Activated T-helper 1 cell treated with anti-CD3 and anti-CD28 coated beads, Interleukin-12 subunit alpha, Interleukin-12 subunit beta, Interleukin-2, Interleukin-4 antibody, amounts not matched to agents 30 ng/mL and 10 ng/mL and 1 ng/mL, durations not matched to agents 14 hours and 24 hours and 36 hours (primary cell): Measurements from ENCODE around the gene KCNQ4. TPM values are rescaled to one million over a fixed set of nuclear protein-coding genes. Genes with fewer than 3 reads are reported as not detected.

Experiments used
- DNase-seq: peaks from one replicate; pipeline ENCODE4 v3.0.0; 2021; ENCODE audit warnings: low spot score
- H3K27ac Mint-ChIP-seq: one replicate; pipeline ENCODE4 v1.8.0; 2021; ENCODE audit warnings: mild to moderate bottlenecking, mixed read lengths
- H3K27me3 Mint-ChIP-seq: one replicate; pipeline ENCODE4 v1.8.0; 2022; ENCODE audit warnings: mild to moderate bottlenecking, moderate library complexity, mixed read lengths; ENCODE audit not compliant: insufficient read depth
- H3K36me3 Mint-ChIP-seq: one replicate; pipeline ENCODE4 v1.8.0; 2021; ENCODE audit warnings: low read depth, mixed read lengths
- H3K4me1 Mint-ChIP-seq: one replicate; pipeline ENCODE4 v1.8.0; 2021; ENCODE audit warnings: low read depth, mixed read lengths
- H3K4me3 Mint-ChIP-seq: one replicate; pipeline ENCODE4 v1.8.0; 2021; ENCODE audit warnings: mild to moderate bottlenecking, moderate library complexity, mixed read lengths
- H3K9me3 Mint-ChIP-seq: one replicate; pipeline ENCODE4 v1.8.0; 2021; ENCODE audit warnings: mixed read lengths
- intact Hi-C: fragments of 100-400 bp; cut with micrococcal nuclease; formaldehyde crosslinking; loops from one replicate; pipeline ENCODE4 v1.15.1; 2024
- total RNA-seq: library from RNA; stranded (reverse); gene quantifications from 2 replicates; pipeline ENCODE4 v1.2.3, GENCODE V29; 2022

Gene KCNQ4
- total RNA-seq, 1 donor from 2014 or later, result 0.88 TPM

- intact Hi-C loops, result no loop called here
- no peak for DNase-seq
- Mint-ChIP-seq H3K9me3 (no peaks in the 10 kb centered on the region), H3K4me3 (no peak overlapping the region), H3K27ac (no peak overlapping the region), H3K27me3 (peaks cover 41% of the 10 kb centered on the region), H3K4me1 (peaks cover 6% of the 10 kb centered on the region), H3K36me3 (peaks cover 2% of the 10 kb centered on the region)
These were observed 3.6 kb downstream of the KCNQ4 start for GRCh38 chr1:40786995-40787705.

DNA sequence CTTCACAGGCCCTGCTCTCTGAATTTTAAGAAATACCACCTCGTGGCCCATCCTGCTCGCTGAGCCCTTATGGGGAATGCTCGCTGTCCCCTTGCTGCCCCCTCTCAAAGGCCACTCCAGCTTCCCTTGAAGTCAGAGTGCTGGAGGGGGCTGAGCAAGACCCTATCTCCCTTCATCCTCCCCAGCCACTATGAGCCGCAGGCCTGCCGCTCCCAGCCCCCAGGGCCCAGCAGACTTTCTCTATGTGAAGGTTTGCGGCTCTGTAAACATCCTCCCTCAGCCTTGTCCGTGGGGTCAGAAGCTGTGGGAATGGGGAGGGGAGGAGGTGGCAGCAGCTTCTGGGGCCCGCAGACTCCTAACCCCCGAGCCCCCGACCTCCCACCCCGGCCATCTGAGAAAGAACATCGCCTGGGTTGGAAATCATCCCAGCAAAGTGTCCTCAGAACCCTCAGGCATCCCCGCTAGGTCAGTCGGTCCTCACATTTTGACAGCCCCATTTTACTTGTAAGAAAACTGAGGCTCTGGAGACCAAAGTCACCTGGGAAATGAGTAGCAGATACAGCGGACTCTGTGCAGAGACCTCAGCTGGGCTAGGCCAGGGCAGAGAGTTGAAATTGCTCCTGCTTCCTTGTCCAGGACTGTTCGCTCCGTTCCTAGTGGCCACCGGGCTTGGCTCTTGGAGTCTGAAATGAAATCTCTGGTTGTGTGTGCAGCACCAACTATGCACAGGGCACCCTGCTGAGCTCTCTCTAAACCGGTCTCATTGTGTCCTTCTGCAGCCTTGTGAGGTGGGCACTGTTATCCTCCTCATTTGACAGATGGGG is 4.4 kb downstream of the KCNQ4 start:
- no peak for DNase-seq
- Mint-ChIP-seq H3K4me3 (no peak overlapping the region), H3K27ac (no peak overlapping the region), H3K36me3 (peaks cover 2% of the 10 kb centered on the region), H3K9me3 (no peaks in the 10 kb centered on the region), H3K27me3 (peaks cover 40% of the 10 kb centered on the region), H3K4me1 (peaks cover 5% of the 10 kb centered on the region)
- intact Hi-C loops, result no loop called here

DNA sequence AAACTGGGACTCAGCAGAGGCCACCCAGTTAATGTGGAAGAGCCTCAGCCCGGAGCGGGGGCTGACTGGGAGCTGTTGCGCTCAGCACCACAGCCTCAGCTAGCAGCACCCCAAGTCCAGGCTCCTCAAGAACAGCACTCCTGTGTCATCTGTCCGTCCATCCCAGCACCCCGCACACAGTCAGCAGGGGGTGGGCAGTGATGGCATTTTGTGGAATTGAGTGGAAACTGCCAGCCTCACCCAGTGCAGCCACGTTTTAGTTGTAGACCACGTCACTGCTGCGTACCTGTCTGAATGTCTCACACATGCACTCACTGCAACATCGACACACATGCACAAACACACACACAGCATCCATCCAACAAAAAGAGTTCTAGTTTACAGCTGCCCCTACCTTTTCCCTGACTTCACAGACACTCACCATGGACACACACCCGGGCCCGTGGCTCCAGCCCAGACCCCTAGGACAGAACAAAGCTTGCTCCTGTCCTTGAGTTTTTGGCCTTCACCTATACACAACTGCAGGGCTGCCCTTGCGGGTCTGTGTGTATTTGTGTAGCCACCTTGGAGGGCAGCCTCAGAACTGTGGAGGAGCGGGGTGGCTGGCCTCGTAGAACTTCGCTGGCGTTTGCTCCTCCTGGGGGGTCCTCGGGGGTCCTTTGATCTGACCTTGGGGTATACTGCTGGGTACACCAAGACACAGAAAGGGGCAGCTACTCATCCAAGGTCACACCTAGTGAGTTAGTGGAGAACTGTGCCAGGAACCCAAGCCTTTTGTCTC is 5.2 kb downstream of the KCNQ4 start:
- Mint-ChIP-seq H3K4me3 (no peak overlapping the region), H3K9me3 (no peaks in the 10 kb centered on the region), H3K27me3 (peaks cover 36% of the 10 kb centered on the region), H3K27ac (no peak overlapping the region), H3K4me1 (no peaks in the 10 kb centered on the region), H3K36me3 (peaks cover 2% of the 10 kb centered on the region)
- DNase-seq, result no peak
- intact Hi-C loops, result no loop called here

DNA sequence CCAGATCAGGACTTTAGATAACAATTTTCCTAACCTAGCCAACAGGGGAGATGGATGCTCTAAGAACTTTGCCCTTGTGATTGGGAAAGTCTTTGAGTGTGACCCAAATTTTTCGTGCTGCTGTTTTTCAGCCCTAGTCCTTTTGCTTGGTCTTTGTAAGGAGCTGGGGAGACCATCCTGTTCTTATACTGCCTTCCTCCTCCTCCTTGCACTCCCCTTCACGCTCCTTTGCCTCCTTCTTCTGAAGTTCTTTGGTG is 5.7 kb downstream of the KCNQ4 start:
- H3K4me1 Mint-ChIP-seq, result no peaks in the 10 kb centered on the region
- no peak for DNase-seq
- H3K36me3 Mint-ChIP-seq, result peaks cover 2% of the 10 kb centered on the region
- no peak overlapping the region for H3K4me3 Mint-ChIP-seq
- intact Hi-C loops, result no loop called here
- H3K27me3 Mint-ChIP-seq, result peaks cover 38% of the 10 kb centered on the region
- no peak overlapping the region for H3K27ac Mint-ChIP-seq
- no peaks in the 10 kb centered on the region for H3K9me3 Mint-ChIP-seq

DNA sequence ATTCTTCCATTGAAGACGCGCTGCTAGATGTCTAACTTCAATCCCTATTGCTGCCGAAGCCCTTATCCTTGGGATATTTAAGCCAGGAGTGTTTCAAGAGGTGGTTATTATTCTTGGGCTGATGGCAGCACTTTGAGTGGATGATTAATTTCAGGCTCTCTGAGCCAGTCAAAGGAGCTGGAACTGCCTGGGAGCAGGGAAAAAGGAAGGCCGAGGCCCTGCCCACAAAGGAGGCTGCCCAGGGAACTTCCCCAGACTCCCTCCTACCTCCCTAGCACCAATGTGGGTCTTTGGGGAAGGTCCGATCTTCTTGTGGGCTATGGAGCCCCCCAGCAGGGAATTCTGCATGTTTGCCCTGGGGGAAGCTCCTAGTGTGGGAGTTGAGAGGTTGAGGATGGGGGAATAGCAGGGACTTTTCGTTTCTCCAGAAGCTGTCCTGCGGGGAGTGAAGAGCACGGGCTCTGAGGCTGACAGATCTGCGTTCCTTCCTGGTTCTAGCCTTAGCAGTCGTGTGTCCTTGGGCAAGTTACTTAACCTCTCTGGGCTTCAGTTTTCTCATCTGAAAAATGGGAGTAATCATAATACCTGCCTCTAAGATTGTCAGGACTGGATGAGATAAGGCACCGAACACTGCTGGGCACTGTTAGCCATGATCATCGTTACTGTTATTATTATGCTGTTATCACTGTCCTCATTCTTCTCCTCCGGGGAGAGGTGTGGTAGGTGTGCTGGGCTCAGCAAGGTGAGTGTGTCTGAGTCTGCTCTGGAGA is 6.3 kb downstream of the KCNQ4 start:
- Mint-ChIP-seq H3K9me3 (no peaks in the 10 kb centered on the region), H3K4me1 (no peaks in the 10 kb centered on the region), H3K4me3 (no peak overlapping the region), H3K36me3 (peaks cover 2% of the 10 kb centered on the region), H3K27ac (no peak overlapping the region), H3K27me3 (peaks cover 33% of the 10 kb centered on the region)
- DNase-seq, result no peak
- intact Hi-C loops, result no loop called here

DNA sequence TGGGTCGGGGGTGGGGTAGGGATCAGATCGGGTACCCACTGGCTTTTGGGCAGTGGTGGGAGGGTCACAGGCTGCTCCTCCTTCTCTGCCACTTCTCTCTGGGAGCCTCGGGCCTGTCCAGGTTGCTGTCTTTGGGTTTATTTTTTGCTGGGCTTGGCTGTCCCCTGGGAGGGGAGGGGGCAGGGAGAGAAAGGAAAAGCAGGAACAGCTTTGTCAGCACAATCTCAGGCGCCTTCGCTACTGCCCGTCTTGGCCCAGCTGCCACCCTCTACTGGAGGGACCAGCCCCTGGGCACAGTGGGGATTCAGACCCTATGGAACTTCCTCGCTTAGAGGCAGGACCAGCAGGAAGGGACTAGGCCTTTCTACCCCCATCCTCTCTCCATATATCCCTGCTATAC is 8.4 kb downstream of the KCNQ4 start:
- H3K4me3 Mint-ChIP-seq, result no peak overlapping the region
- intact Hi-C loops, result no loop called here
- no peaks in the 10 kb centered on the region for H3K36me3 Mint-ChIP-seq

DNA sequence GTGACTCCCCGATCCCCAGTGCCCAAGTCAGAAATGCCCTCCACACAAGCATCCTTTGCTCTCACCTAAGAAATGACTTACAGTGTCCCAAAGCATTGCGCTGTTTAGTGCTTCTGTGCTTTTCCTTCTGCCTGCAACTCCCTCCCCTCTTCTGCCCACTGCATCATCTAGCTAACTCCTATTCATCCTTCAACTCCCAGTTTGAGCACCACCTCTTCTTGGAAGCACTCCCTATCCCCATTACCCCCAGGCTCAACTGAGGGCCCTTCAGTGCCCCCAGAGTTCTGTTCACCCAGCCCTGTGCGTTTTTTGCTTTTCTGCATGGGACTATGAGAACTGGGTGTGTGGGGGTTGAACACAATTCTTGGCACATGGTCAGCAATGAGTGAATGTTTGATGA is 10.0 kb downstream of the KCNQ4 start:
- Mint-ChIP-seq H3K4me1 (peaks cover 25% of the 10 kb centered on the region), H3K9me3 (no peaks in the 10 kb centered on the region), H3K4me3 (no peak overlapping the region), H3K36me3 (no peaks in the 10 kb centered on the region), H3K27ac (no peak overlapping the region), H3K27me3 (peaks cover 16% of the 10 kb centered on the region)
- no peak for DNase-seq
- intact Hi-C loops, result no loop called here

More for the DNA sequence above, 8.4 kb downstream of the KCNQ4 start:
- Mint-ChIP-seq H3K27ac (no peak overlapping the region), H3K27me3 (peaks cover 22% of the 10 kb centered on the region), H3K9me3 (no peaks in the 10 kb centered on the region), H3K4me1 (peaks cover 17% of the 10 kb centered on the region)
- DNase-seq, result no peak

DNA sequence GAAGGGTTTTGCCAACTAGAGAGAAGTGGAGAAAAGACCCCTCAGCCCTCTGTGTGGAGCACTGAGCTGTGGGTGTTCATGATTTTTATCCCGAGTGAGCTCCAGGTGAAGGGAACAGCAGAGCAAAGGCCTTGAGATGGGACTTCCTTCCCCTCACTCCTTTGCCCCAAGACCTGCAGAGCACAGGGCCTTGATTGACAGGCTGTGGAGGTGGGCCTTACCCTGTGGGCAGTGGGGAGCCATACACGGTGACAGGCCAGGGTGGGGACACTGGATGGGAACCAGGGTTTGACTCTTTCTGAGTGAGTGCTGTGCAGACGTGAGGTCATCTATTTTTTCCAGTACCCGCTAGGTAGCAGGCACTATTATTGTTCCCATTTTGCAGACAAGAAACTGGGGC is 10.5 kb downstream of the KCNQ4 start:
- no peak overlapping the region for H3K27ac Mint-ChIP-seq
- intact Hi-C loops, result no loop called here

DNA sequence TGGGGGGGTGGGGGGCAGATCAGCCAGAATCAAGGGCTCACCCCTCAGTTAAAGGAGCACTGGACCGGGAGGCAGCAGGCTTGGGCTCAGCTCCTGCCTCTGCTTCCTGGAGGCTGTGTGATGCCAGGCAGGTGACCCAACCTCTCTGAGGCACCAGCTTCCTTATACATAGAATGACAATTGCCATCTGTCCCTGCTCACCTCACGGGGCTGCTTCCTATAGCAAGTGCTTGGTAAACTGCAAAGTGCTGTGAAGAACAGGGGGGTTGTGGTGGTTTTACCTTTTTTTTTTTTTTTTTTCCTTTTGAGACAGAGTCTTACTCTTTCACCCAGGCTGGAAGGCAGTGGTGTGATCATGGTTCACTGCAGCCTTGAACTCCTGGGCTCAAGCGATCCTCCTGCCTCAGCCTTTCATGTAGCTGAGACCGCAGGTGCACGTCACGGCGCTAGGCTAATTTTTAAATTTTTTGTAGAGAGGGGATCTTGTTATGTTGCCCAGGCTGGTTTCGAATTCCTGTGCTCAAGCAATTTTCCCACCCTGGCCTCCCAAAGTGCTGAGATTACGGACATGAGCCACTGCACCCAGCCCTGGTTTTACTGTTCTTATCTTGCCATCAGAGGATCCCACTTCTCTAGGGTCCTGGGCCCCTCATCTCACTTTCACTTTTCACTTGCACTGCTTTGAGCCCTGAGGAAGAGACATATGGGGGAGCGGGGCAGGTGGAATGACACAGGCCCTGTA is 11.6 kb downstream of the KCNQ4 start:
- H3K4me3 Mint-ChIP-seq, result no peak overlapping the region
- intact Hi-C loops, result no loop called here
- peak overlapping the region; percentile 12 for H3K27ac Mint-ChIP-seq
- H3K9me3 Mint-ChIP-seq, result no peaks in the 10 kb centered on the region
- H3K27me3 Mint-ChIP-seq, result peaks cover 12% of the 10 kb centered on the region
- no peaks in the 10 kb centered on the region for H3K36me3 Mint-ChIP-seq
- no peak for DNase-seq
- H3K4me1 Mint-ChIP-seq, result peaks cover 31% of the 10 kb centered on the region

More for the DNA sequence above, 10.5 kb downstream of the KCNQ4 start:
- DNase-seq, result no peak
- Mint-ChIP-seq H3K9me3 (no peaks in the 10 kb centered on the region), H3K4me3 (no peak overlapping the region), H3K4me1 (peaks cover 25% of the 10 kb centered on the region), H3K36me3 (no peaks in the 10 kb centered on the region), H3K27me3 (peaks cover 13% of the 10 kb centered on the region)

- Mint-ChIP-seq H3K36me3 (no peaks in the 10 kb centered on the region), H3K4me1 (peaks cover 36% of the 10 kb centered on the region), H3K4me3 (no peak overlapping the region), H3K27ac (peak overlapping the region; percentile 79), H3K9me3 (no peaks in the 10 kb centered on the region), H3K27me3 (peaks cover 8% of the 10 kb centered on the region)
- DNase-seq, result no peak
- intact Hi-C loops, result no loop called here
These were observed 12.4 kb downstream of the KCNQ4 start for GRCh38 chr1:40795811-40796586.

DNA sequence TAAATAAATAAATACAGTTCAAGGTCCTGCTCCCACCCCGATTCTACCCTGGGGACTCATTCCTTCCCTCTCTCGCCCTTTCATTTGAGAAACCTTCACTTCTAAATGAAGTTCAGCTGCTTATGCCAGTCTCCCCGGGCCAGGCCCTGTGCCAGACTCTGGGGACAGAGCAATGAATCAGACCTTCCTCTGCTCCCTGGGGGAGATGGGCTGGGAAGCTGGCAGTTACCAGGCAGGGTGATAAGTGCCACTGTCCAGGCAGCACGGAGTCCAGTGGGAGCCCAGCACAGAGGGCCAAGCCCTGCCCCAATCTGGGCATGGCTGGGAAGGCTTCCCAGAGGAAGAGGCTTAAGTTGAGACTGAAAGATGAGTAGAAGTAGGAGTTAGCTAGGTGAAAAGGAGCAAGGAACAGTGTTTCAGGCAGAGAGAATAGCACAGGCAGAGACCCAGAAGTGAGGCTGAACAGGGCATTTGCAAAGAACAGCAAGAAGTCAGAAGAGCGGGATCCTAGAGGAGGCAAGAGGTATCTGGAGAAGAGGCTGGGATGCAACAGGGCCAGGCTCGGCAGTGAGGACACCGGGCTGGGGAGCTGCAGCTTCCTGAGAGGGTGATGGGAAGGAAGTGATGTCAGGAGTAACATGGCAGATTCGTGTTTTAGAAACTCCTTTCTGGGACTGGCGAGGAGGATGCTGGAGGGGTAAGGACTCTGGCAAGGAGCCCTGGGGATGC is 13.5 kb downstream of the KCNQ4 start:
- intact Hi-C loops, result no loop called here
- H3K4me1 Mint-ChIP-seq, result peaks cover 47% of the 10 kb centered on the region
- no peaks in the 10 kb centered on the region for H3K9me3 Mint-ChIP-seq
- peaks cover 5% of the 10 kb centered on the region for H3K27me3 Mint-ChIP-seq
- peak overlapping the region; percentile 81 for H3K27ac Mint-ChIP-seq
- H3K4me3 Mint-ChIP-seq, result peak overlapping the region; percentile 12
- H3K36me3 Mint-ChIP-seq, result no peaks in the 10 kb centered on the region
- DNase-seq, result no peak
